ENCODE measurements around the gene CALHM6. TPM values are rescaled to one million over a fixed set of nuclear protein-coding genes. Genes with fewer than 3 reads are reported as not detected.

The CALHM6 gene
- polyA plus RNA-seq, 1 experiment, result 0.81 TPM

DNA sequence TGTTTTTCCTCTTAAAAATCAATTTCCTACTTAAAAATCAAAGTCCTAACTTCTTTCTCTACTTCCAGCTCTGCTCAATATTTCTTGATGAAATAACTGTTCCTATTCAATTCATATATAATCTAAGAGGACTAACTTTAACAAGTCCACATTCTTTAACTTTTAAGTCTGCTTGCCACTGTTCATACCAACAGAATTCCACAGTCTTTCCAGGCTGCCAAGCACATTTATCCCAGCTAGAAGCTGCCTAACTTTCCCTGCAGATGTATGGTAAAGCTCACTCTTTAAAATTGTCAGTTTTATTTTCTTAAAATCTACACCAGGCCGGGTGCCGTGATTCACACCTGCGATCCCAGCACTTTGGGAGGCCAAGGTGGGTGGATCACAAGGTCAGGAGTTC, 11.5 kb downstream of the CALHM6 start:
- Histone ChIP-seq H3K27me3 (ENCODE audit: control insufficient read depth, insufficient read depth, low read length) (no peaks in the 10 kb centered on the region), H3K4me3 (ENCODE audit: low read depth, low read length) (no peak overlapping the region), H3K27ac (ENCODE audit: low read depth, low read length) (no peak overlapping the region), H3K9me3 (ENCODE audit: control insufficient read depth, insufficient read depth, low read length) (no peaks in the 10 kb centered on the region)
- no peak for DNase-seq (ENCODE audit: low read depth, low spot score)
- TF ChIP-seq, protein P1, sequence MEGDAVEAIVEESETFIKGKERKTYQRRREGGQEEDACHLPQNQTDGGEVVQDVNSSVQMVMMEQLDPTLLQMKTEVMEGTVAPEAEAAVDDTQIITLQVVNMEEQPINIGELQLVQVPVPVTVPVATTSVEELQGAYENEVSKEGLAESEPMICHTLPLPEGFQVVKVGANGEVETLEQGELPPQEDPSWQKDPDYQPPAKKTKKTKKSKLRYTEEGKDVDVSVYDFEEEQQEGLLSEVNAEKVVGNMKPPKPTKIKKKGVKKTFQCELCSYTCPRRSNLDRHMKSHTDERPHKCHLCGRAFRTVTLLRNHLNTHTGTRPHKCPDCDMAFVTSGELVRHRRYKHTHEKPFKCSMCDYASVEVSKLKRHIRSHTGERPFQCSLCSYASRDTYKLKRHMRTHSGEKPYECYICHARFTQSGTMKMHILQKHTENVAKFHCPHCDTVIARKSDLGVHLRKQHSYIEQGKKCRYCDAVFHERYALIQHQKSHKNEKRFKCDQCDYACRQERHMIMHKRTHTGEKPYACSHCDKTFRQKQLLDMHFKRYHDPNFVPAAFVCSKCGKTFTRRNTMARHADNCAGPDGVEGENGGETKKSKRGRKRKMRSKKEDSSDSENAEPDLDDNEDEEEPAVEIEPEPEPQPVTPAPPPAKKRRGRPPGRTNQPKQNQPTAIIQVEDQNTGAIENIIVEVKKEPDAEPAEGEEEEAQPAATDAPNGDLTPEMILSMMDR (IDR thresholded peaks at IDR 0.05; ENCODE audit: low read depth, low read length), result no peak
- POLR2A ChIA-PET, result no interaction called here
- CTCF ChIA-PET, result interaction anchor here (0.7 kb wide), 1 partner anchor 204 kb away, joined by 3 read pairs; no protein-coding TSS in a partner anchor

DNA sequence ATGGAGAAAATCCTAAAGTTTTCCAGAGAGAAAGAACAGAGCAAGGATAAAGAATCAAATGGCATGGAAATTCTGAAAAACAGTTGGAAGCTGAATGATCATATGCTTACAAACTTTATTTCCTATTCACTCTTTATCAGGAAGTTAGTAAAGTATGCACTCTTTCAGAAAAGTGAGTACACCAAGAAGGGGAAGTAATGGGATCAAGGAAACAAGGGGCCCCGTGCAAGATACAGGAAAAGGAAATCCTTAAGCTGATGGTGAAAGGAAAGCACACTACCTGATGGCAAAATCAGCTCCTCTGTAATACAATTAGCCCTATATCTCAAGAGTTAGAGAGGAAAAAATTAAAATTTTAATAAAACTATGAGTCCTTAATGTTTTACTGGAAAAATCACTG, 14.0 kb downstream of the CALHM6 start:
- Histone ChIP-seq H3K9me3 (ENCODE audit: control insufficient read depth, insufficient read depth, low read length) (no peaks in the 10 kb centered on the region), H3K27ac (ENCODE audit: low read depth, low read length) (no peak overlapping the region), H3K4me3 (ENCODE audit: low read depth, low read length) (no peak overlapping the region), H3K27me3 (ENCODE audit: control insufficient read depth, insufficient read depth, low read length) (no peaks in the 10 kb centered on the region)
- TF ChIP-seq, protein P1 (IDR thresholded peaks at IDR 0.05; ENCODE audit: low read depth, low read length), result no peak
- DNase-seq (ENCODE audit: low read depth, low spot score), result no peak
- ChIA-PET POLR2A (no interaction called here), CTCF (interaction anchor here (1.7 kb wide), 1 partner anchor 36 kb away, joined by 5 read pairs; the partner anchor contains the start of gene CALHM5)

DNA sequence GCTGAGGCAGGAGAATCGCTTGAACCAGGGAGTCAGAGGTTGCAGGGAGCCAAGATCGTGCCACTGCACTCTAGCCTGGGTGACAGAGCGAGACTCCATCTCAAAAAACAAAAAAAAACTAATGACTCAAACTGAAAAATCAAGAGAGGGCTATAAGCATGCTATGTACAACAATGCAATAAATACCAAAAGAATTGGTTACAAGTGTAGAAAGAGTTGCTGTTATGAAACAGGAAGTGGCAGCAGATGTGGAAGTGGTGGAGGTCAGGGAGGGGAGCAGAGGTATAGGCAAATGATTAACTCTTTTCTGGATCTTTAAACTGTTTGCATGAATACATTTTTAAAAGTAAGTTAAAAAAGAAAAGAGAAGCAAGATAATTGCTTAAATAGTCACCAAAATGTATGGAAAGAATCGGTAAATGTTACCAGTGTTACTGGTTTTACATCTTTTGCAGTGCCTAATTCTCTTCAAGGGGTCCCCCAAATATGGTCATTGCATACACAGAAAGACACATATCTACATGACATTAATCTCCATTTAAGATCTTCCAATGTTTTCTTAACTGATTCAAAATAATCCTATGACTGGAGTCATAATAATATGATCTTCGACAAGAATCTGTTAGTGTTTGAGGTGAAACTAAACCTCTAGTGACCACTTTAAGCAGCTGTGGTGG, 15.0 kb downstream of the CALHM6 start:
- H3K27ac ChIP-seq (ENCODE audit: low read depth, low read length), result no peak overlapping the region
- no peak for DNase-seq (ENCODE audit: low read depth, low spot score)
- ChIA-PET POLR2A (no interaction called here), CTCF (no interaction called here)
- TF ChIP-seq, protein P1 (IDR thresholded peaks at IDR 0.05; ENCODE audit: low read depth, low read length), result no peak
- H3K4me3 ChIP-seq (ENCODE audit: low read depth, low read length), result no peak overlapping the region
- H3K27me3 ChIP-seq (ENCODE audit: control insufficient read depth, insufficient read depth, low read length), result no peaks in the 10 kb centered on the region
- H3K9me3 ChIP-seq (ENCODE audit: control insufficient read depth, insufficient read depth, low read length), result no peaks in the 10 kb centered on the region

DNA sequence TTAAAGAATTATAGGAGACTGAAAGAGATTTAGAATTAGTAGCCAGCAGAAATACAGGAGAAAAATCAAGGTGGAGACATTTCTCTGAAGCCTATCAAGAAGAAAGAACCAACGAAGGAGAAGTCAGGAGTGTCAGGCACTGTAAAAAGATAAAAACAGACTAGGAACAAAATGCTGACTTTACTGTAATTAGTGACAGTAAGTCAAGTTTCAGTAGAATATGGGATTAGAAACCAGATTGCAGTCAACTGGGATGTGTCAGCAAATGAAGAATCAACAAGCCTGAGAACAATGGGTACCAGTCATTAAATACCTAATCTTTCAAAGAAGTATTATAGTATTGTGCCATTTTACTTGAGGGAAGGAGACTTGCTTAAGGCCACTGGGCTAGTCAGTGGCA, 21.6 kb downstream of the CALHM6 start:
- Histone ChIP-seq H3K27me3 (ENCODE audit: control insufficient read depth, insufficient read depth, low read length) (no peaks in the 10 kb centered on the region), H3K4me3 (ENCODE audit: low read depth, low read length) (no peak overlapping the region), H3K27ac (ENCODE audit: low read depth, low read length) (no peak overlapping the region), H3K9me3 (ENCODE audit: control insufficient read depth, insufficient read depth, low read length) (no peaks in the 10 kb centered on the region)
- DNase-seq (ENCODE audit: low read depth, low spot score), result no peak
- TF ChIP-seq, protein P1 (IDR thresholded peaks at IDR 0.05; ENCODE audit: low read depth, low read length), result no peak
- ChIA-PET CTCF (no interaction called here), POLR2A (no interaction called here)

DNA sequence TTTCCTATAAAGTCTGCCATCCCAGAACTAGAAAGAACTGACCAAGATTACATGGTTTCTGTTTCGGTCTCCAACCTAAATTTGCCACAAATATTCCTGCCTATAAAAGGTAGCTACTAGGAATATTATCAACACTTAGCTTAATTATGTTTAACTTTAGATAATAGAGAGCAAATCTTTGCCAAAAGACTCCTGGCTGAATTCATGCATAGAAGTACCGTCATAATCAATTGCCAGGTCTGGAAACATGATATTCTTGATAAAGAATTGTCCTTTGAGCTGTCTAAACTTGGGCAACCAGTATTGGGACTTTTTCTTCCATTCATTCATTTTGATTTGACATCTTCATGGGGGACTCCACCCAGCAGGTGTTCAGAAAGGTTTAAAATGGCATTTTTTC, 22.4 kb downstream of the CALHM6 start:
- POLR2A ChIA-PET, result no interaction called here
- Histone ChIP-seq H3K4me3 (ENCODE audit: low read depth, low read length) (no peak overlapping the region), H3K27ac (ENCODE audit: low read depth, low read length) (no peak overlapping the region), H3K9me3 (ENCODE audit: control insufficient read depth, insufficient read depth, low read length) (no peaks in the 10 kb centered on the region), H3K27me3 (ENCODE audit: control insufficient read depth, insufficient read depth, low read length) (no peaks in the 10 kb centered on the region)
- CTCF ChIA-PET, result no interaction called here
- DNase-seq (ENCODE audit: low read depth, low spot score), result no peak
- TF ChIP-seq, protein P1 (IDR thresholded peaks at IDR 0.05; ENCODE audit: low read depth, low read length), result no peak

Measured in AG04450 (cell line).